HTERT RPE-1 (cell line): ENCODE measurements around the gene ADAMTS19.
"Not testable (repeated sequence)": the region's sequence is repeated elsewhere in the genome, so short reads cannot be mapped to it uniquely, and the experiment has no call there.

Source experiments
- in situ Hi-C: fragments of 300-500 bp; cut with MboI; formaldehyde crosslinking; loops from 4 replicates; pipeline ENCODE4 v1.14.3; 2020; ENCODE audit warnings: low sequenced_read_pairs

The ADAMTS19 gene

GRCh38 chr5:129476751-129477150, 16.7 kb downstream of the ADAMTS19 start:
- in situ Hi-C loops: no loop called here

GRCh38 chr5:129477532-129477931, 17.4 kb downstream of the ADAMTS19 start:
- in situ Hi-C loops: no loop called here

GRCh38 chr5:129481161-129481560, 21.1 kb downstream of the ADAMTS19 start:
- in situ Hi-C loops: no loop called here

DNA sequence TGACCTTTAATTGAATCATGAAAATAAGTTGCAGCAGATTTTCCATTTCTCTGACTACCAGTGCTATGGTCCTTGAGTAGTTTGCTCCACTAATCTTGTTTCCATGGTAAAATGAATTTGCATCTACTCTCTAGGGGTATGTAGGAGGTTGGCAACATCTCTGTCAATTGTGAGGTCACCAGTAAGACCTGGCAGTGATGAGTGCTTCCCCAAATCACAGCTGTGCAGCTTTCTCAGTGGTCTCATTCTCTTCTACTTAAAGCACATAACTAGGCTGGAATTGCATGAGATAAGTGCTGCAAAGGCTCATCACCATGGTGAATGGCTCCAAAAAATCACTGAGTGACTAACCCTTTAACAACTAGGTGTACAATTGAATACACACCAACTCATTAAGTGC, 36.3 kb downstream of the ADAMTS19 start:
- in situ Hi-C loops: no loop called here

GRCh38 chr5:129496864-129497595, 36.9 kb downstream of the ADAMTS19 start:
- in situ Hi-C loops: no loop called here

DNA sequence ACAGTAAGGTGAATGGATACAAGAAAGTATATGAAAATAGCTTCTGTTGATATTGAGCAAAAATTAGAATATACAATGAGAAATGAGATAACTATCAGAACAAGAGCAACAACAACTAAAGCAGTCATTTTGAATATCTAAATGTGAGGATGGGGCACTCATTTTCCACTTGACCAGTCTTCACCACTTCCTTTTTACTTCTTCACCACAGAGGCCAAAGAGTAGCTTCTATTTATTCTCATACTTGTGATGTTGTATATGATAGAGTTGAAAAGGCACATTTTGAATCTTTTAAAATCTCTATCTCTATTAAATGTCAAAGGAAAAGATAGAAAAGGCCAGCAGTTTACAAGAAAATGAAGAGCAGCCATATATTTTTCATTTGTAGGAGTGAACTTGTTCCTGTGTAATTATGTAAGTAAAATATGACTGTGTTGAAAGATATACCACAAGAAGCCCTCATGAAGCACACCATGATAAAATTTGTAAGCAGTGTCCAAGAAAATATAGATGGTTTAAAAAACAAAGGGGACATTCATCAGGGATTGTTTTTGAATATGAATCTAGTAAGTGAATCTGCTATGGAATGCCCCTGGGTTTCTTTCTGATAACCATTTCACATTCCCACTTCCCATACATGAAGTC, 39.2 kb downstream of the ADAMTS19 start:
- in situ Hi-C loops: no loop called here

- in situ Hi-C loops: no loop called here
Observed at GRCh38 chr5:129500101-129500500, 40.0 kb downstream of the ADAMTS19 start.

DNA sequence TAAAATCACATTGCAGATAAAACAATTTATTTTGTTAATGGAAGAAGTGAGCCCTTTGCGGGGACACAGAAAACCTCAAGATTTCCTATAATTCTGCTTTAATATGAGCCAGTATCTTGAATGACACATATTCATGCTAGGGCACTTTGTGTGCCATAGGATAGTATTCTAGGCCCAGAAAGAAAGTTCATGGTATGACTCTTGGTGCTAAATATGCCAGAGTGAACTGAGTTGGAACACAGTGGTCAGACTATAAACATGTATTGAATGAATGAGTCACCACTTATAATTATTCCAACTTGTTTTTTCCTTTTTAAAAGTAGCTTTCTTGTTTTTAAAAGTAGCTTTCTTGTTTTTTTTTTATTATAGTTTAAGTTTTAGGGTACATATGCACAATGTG, 46.0 kb downstream of the ADAMTS19 start:
- in situ Hi-C loops: no loop called here

GRCh38 chr5:129506950-129507349, 46.9 kb downstream of the ADAMTS19 start:
- in situ Hi-C loops: no loop called here

GRCh38 chr5:129507527-129507926, 47.4 kb downstream of the ADAMTS19 start:
- in situ Hi-C loops: no loop called here

- in situ Hi-C loops: no loop called here
Observed at GRCh38 chr5:129508606-129509005, 48.5 kb downstream of the ADAMTS19 start.

- in situ Hi-C loops: no loop called here
Observed at GRCh38 chr5:129509363-129509975, 49.4 kb downstream of the ADAMTS19 start.

DNA sequence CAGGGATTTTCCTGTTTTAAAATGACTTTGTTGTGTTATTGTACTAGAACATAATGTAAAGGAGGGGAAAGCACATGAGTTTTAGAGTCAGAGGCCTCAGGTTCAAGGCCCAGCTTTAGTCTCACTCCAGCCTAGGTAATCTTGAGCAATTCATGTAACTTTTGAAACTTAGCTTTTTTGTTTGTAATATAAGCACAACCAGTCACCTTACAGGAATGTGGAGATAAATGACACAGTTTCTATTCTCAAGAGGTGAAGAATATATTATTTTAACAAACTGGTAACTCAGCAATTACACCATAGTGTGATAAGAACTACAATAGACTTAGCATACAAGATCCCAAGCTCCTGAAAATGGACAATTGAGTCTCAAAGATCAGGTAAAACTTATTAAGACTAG, 51.2 kb downstream of the ADAMTS19 start:
- in situ Hi-C loops: no loop called here

- in situ Hi-C loops: no loop called here
Observed at GRCh38 chr5:129541051-129541450, 81.0 kb downstream of the ADAMTS19 start.

GRCh38 chr5:129541648-129542251, 81.7 kb downstream of the ADAMTS19 start:
- in situ Hi-C loops: no loop called here

GRCh38 chr5:129547137-129547536, 87.0 kb downstream of the ADAMTS19 start:
- in situ Hi-C loops: no loop called here

DNA sequence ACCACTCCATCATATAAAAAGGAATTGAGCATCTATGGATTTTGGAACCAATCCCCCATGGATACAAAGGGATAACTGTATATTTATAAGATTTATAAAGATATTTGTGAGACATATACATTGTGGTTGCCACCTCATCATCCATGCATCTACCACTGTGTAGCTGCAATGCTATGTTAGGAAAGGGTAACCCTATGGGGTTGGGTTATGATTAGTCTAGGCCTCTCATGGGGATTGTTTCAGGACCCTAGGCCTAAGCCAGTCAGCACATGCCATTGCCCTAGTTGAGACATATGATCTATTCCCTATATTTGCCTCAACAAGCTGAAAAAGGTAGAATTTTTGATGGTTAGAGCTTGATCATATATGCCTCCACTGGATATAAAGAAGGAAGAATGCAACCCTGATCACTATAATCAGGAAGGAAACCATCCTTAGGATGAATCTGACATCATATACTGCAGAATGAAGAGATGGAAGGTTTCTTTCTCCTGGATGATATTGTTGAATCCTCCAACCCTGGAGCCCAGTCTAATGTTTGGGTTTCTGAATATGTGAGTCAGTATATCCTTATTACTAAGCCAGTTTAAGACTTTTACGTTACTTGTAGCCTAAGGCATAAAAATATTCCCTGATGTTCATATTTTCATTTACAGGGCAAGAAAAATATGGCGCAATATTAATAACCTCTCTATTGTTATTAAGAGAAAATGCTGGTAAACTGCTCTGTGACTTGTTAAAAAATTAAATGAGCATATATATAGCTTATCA, 94.2 kb downstream of the ADAMTS19 start:
- in situ Hi-C loops: no loop called here

GRCh38 chr5:129563585-129563984, 103.5 kb downstream of the ADAMTS19 start:
- in situ Hi-C loops: no loop called here

- in situ Hi-C loops: no loop called here
Observed at GRCh38 chr5:129569295-129569694, 109.2 kb downstream of the ADAMTS19 start.

DNA sequence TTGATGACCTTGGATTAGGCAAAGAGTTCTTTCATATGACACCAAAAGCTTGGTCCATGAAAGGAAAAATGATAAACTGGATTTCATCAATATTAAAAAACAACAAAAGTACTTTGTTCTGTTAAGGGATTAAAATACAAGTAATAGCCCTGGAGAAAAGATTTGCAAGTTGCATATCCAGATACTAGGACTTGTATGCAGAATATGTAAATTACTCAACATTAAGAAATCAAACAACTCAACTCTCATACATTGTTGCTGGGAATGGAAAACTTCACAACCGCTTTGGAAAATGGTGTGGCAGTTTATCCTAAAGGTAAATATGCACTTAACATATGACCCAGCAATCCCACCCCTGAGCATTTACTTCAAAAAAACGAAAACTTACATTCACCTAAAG, 112.0 kb downstream of the ADAMTS19 start:
- in situ Hi-C loops: no loop called here

DNA sequence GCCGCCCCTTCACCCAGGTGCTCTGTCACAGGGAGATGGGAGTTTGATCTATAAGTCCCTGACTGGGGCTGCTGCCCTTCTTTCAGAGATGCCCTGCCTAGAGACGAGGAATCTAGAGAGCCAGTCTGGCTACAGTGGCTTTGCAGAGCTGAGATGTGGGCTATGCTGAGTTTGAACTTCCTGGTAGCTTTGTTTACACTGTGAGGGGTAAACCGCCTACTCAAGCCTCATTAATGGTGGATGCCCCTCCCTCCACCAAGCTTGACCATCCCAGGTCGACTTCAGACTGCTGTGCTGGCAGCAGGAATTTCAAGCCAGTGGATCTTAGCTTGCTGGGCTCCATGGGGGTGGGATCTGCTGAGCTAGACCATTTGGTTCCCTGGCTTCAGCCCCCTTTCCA, 124.4 kb downstream of the ADAMTS19 start:
- in situ Hi-C loops: not testable (repeated sequence)
